DLD1 (cell line): ENCODE measurements around the gene DDX41.

Experiments used
- in situ Hi-C: cut with HindIII; loops from 2 replicates; pipeline ENCODE4 v1.10.0; 2017; ENCODE audit warnings: low sequenced_read_pairs

DDX41 gene

DNA sequence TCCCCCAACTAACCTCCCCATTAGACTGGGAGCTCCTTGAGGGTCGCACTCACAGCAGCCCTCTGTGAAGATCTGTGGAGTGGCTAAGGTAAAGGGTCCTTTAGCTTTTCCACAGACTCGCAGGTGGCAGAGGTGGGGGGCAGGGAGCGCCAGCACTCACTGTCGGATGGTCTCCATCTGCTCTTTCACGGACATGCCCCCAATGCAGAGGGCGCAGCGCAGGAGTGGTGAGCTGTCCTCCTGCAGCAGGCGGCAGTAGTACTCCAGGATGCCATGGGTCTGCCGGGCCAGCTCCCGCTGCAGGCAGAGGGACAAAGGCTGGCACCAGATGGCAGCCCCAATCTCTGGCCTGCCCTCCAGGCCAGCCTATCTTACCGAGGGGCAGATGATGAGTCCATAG is 2.2 kb downstream of the DDX41 start:
- in situ Hi-C loops = no loop called here

DNA sequence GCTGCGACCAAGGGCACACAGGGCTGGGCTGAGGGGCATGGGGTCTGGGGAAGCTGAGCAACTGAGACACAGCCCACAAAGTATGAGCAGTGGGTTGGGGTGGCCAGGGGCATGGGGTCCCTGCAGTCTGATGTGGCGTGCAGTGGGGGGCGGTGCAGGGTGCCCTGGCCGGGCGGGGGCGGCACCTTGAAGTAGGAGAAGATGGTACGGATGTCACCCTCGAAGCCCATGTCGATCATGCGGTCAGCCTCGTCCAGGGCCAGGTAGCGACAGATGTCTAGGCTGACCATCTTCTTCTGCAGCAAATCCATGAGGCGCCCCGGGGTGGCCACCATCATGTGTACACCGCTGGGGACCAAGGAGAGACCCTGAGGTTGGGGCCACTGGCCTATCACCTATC is 3.3 kb downstream of the DDX41 start:
- in situ Hi-C loops = no loop called here

DNA sequence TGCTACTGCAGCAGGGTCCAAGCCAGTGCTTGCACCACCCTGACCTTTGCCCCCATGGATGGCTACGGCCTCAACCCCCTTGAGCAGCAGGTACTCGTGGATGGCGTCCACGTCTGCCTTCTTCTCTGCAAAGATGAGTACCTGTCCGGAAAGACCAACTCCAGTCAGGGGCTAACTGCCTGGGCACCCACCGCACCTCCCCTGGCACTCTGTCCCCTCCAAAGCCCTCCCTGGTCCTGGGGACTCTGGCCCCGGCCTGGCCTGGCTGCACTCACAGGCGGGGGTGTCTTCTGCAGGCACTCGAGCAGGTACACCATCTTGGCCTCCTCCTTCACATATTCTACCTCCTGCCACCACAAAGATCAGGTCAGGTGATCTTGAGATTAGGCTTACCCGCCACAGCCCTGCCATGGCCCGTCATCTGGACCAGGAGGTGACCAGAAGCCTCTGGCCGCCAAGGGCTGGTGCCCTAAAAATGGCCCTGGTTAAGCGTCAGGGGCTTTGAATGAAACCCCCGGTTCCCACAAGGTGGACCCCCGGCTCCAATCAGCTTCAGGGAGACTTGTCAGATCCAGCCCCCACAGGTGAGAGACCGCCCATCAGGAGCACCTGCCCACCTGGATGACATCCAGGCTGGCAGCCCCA is 3.9 kb downstream of the DDX41 start:
- in situ Hi-C loops = no loop called here

DNA sequence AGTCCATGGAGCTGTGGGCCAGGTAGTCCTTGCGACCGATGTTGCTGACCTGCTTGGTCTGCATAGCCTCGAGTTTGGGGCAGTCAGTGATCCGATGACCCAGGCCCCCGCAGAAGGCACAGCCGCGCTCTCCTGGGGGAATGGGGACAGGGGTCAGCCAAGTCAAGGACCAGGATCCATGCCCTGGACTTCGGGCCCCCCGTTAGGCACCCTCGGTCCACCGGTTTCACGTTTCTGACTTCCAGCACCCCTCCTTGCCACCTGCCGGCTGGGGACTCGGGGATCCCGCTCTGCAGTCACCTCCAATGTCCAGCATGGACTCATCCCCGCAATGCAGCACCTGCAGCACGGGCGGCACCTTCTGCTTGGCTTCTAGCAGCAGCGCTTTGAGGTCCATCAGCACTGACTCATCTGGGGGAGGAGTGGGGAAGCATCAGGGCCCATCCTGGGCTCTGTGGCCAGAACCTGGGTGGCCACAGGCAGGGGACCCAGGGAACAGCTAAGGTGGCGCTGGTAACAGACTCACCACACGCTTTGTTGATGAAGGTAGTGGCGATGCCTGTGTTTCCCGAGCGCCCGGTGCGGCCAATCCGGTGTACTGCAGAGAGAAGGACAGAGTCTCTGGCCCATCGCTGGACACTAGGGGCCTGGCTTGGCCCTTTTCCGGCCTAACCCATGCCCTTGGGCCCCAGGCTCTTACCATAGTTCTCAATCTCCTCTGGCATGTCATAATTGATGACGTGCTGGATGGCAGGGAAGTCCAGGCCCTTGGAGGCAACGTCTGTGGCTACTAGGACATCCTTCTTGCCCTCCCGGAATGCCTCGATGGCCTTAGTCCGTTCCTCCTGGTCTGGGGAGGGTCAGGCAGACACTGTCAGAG is 4.7 kb downstream of the DDX41 start:
- in situ Hi-C loops = no loop called here

DNA sequence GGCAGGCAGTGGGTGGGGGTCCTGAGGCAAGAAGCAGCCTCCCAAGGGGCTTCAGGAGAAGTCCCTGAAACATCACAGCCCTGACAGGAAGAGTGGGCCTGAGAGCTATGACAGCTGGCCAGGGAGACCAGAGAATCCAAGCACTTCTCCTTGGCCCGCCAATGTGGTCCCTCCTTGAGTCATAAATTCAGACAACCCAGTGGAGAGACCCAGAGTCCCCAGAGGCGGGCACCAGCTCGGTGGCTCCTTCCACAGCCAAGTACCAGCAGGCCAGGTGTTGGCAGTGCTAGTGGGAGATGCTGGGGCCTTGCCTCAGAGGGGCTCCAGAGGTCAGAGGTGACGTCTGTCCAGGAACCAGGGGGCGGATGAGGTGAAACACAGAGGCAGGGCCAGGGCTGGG is 5.6 kb downstream of the DDX41 start:
- in situ Hi-C loops = no loop called here

DNA sequence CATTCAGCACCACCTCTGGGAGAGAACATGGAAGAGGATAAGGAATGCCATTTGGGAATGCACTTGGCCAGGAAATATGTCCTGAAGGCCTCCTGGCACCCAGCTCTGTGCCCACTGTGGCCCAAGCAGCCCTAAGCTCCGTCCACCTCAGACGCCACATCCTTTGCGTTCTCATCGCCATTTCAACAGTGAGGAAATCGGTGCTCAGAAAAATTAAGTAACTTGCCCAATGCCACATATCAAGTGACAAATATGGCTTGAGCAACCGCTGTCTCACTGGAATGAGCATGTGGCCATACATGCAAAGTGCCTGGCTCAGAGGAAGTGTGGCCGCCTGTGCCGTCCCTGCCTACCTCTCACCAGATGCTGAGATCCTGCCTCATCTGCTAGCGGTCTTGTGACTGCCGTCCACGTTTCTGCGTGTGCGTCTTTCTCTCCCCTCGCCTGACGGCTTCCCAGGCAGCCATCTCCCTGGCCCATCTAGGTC is 6.2 kb downstream of the DDX41 start:
- in situ Hi-C loops = no loop called here

DNA sequence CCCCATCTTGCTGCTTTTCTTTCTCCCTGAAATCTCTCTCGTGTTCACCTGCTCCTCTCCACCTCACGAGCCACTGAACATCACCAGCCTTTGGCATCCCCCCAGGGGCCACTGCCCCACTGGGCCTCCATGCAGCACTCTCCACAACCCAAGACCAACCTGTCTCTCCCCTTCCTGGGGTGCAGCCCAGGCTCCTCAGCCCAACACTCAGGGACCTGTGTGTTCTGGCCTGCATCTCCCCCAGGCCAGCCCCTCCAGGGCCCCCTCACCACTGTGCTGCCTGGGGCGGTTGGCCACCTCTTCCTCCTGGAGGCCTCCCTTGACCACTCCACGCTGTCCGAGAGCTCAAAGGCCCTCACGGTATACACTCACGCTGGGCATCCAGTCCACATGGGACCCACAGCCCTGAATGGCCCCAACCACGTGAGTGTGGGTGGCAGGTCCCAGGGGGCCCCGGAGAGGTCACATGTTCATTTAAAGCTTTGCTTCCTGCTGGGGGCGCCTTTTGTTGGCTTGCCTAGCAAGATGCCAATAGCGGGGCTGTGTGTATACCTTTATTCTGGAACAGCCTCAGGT is 6.7 kb downstream of the DDX41 start:
- in situ Hi-C loops = no loop called here

DNA sequence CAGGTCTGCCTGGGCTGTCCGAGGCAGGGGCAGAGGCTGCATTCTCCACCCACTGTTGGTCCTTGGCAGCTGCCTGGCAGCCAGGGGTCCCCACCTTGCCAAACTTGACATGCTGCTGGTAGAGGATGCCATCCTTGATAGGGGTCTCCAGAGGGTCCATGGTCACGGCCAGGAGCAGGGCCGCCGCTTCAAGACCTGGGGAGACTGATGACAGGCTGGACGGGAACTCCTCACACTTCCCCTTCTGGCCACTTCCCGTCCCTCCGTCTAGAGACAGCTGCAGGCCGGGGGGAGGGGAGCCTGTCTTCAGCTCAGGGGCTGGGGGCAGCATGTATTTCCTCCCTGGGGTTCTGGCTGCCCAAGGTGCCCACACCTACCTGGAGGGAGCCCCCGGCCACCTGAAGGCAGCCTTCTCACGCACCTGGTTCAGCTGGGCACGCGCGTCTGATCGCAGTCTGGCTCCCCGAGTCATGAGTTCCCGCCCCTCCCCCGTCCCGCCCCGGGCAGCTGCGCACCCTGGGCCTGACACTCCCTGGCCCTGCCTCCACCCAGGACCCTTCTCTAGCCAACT is 7.3 kb downstream of the DDX41 start, which contains the start of gene DOK3:
Gene DOK3, minus strand, starts transcription at position 446 of the 571 bp plus-strand sequence. Its CDS starts 286 bp downstream, at position 160.
- in situ Hi-C loops = no loop called here

DNA sequence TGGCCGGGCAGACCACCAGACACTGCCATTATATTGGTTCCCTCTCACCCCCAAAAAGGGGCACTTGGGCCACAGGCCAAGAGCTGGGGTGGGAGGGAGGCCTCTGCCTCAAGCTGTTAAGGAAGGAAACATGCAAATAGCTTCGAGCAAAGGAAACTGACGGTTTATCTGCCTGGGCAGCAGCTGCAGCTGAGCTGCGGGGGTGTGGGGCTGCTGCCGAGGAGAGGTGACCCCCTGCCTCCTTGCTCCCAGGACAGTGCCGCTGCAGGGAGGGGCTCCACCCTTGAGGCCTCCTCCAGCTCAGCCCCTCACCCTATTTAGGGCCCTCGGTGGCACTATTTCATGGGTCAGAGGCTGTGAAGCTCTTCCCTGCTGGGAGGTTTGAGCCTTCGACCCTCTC is 7.9 kb downstream of the DDX41 start:
- in situ Hi-C loops = no loop called here

DNA sequence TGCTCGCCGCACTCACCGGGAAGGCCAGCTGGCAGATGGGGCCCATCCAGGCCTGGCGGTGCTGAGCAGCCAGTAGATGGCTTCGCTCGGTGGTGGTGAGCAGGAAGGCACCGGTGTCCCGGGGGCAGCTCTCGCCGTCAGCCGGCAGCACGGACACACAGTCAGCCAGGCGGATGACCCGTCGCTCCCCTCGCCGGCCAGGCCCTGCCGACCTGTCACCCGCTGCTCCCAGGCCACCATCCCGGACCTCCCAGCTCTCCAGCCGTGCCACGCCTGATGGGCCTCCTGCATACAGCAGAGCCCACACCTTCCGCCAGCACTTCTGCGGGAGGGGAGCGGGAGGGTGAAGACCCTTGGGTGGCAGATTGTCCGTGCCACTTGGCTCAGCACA is 8.5 kb downstream of the DDX41 start:
- in situ Hi-C loops = no loop called here

DNA sequence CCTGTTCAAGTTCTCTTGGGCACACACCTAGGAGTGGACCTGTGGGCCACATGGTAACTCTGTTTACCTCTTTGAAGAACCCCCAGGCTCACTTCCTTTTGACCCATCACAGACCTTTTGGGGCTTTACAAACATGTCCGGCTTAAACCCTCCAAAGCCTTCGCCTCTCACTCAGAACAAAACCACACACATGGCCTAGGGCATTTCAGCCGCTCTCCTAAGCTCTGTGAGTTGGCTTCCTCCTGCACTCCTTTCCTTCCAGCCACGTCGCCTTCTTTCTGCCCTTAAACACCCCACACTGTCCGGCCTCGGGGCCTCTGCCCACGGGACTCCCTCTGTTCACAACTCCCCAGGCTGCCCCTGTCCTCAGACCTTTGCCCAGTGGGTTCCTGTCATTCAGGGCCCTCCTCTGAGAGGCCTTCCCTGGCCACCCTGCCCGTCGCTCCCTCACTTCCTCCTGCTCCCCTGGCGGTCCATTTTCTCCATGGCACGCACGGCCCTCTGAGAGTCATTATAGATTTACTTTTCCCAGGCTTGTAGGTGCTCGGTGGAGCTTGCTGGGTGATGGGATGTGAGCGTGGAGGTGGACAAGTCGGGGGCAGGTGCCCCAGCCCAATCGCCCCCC is 9.1 kb downstream of the DDX41 start:
- in situ Hi-C loops = no loop called here

DNA sequence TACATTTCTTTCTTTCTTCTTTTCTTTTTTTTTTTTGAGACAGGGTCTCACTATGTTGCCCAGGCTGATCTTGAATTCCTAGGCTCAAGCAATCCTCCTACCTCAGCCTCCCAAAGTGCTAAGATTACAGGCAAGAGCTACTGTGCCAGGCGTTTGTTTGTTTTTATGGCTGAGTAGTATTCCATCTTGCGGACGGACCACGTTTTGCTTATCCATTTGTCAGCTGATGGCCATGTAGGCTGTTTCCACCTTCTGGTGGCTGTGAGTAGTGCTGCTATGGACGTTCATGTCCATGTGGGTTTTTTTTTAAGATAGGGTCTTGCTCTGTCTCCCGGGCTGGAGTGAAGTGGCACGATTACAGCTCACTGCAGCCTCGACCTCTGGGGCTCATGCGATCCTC is 9.6 kb downstream of the DDX41 start:
- in situ Hi-C loops = no loop called here

DNA sequence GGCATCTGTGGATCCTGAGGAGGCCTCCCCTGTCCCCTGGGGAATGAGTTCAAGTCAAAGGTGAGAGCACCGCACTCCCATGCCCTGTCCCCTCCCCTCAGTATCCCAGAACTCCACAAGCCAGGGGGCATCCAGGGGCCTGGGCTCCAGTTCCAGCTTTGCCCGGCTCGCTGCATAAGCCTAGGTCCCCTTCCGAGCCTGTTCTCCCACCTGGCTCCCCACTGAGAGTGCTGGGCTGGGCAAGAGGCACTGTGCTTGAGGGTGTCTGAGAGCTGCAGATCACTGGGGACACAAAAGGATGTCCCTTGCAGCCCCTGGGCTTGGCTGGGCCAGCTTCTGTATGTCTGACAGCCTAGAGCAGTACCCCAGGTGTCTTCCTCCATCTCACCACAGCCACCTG is 11.7 kb downstream of the DDX41 start:
- in situ Hi-C loops = no loop called here

DNA sequence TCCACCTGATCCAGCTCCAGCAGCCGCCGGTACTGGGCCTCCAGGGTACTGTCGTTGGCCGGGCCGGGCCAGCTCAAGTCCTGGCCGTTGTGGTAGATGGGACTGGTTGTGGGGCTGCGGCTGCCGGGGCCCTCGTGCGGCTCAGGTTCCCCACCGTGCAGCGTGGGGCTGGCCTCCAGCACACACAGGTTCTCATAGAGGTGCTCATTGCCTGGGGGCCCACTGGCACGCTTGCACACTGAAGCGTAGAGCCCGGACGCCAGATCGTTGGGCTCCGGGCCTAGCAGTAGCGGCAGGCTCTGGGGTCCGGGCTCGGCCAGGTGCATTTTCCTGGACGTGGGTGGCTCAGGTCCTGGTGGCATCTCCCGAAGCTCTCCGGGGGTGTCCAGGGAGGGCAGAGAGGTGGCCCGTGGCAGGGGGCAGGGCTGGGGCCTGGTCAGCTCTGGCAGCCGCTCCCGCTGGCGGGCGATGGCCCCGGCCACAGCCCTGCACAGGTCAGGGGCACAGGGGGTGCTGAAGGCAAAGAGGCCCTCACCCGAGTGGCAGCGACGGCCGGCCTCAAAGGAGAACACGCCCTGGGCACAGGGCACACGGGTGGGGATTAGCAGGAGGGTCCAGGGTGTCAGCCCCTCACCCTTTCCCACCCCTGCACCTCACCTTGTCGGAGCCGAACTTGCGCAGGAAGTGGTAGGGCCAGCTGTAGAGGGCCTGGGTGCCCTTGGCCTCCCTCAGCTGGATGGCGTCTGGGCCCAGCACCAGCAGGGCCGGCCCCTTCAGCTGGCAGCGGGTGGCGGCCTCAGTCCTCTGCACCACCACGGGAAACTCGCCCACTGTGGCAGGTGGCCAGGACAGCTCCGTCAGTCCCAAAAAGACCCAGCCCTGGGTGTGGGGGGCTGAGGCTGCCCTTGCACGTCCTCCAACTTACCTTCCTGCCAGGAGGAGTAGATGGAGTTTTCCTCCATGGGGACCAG is 12.4 kb downstream of the DDX41 start:
- in situ Hi-C loops = no loop called here

DNA sequence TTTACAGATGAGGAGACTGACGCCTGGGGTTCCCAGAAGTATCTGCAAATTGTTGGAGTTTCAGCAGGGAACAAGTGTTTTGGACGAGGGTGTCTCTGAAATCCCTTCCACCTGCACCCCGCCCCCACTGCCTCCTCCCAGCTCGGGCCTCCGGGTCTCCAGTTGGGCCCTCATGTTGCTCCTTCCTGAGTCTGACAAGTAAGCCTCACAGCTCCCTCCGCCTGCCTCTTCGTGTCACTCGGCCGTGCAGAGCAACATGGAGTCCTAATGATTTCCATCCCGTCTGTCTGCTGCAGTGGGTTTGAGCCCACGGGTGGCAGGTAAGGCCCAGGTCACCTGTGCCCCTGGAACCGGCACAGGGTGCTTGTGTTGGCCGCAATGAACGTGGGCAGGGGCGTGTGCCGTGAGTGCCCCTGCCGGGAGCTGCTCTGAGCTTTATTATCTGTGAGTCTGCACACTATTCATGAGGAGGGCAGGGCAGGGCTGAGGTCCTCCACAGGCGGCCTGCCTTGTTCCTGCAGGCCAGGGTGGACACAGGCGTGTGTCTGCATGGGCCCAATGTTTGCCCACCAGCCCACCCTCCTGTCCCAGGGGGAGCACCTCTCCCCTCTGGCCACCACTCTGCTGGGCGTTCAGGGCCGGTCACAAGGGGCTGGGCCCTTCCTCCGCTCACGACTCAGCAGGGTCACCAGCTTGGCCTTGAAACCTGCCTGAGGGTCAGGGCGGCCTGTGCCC is 13.2 kb downstream of the DDX41 start:
- in situ Hi-C loops = no loop called here

DNA sequence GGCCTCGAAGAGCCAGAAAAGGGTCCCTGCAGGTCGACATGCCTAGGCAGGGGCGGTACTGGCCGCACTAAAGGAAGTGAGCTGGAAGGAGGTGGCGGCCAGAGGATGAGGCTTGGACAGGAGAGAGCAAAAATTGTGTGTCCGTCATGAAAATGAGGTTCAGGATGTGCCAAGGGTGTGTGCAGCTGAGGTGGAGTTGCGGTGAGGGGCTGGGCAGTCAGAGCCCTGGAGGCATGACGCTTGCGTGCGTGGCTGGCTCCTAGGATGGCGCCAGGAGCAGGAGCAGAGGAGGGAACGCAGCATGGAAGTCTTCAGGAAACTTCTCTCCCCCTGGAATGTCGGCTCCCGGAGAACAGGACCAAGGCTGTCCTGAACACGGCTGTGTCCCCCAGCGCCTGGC is 13.9 kb downstream of the DDX41 start:
- in situ Hi-C loops = no loop called here

DNA sequence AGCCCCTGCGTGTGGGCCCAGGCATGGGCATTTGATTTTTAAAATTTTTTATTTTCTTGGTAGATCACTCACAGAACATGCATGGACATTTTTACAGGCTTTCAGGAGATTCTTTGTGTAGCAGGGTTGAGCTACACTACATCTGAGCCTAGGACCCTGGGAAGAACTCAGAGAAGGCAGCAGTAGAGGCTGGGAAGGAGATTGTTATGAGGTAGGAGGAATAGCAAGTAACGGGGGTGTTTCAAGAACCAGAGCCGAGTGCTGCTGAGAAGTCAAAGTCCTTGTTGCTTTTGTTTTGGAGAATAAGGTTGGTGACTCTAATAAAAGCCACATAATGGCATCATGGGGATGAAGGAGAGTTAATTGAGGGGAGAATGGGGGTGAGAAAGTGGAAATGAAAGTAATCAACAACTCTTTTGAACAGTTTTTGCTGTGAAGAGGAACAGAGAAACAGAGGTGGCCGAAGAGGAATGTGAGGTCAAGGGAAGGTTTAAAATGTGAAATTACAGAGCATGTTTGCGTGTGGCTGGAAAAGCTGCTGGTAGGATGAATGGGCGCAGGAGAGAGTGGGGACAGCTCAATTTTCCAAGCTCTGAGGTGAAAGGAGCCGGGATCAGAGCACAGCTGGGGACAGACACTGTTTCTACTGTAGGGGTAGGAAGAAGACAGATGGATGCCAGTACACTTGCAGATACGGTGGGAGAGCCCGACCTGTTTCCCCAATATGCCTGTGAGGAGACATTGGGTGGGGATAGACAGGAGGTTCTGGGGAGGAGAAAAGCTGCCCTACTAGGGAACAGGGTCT is 14.7 kb downstream of the DDX41 start:
- in situ Hi-C loops = no loop called here
